ENCODE data around the gene SINHCAF. TPM values are rescaled to one million over a fixed set of nuclear protein-coding genes. Genes with fewer than 3 reads are reported as not detected.

SINHCAF gene
- total and polyA plus RNA-seq, 11 donors: 4.0 to 23.8 (median 12.8) TPM

GRCh38 chr12:31261744-31262143, 64.2 kb downstream of the SINHCAF start:
- no peak overlapping the region for H3K4me3 ChIP-seq
- no peaks in the 10 kb centered on the region for H3K36me3 ChIP-seq
- TF ChIP-seq, protein P1, sequence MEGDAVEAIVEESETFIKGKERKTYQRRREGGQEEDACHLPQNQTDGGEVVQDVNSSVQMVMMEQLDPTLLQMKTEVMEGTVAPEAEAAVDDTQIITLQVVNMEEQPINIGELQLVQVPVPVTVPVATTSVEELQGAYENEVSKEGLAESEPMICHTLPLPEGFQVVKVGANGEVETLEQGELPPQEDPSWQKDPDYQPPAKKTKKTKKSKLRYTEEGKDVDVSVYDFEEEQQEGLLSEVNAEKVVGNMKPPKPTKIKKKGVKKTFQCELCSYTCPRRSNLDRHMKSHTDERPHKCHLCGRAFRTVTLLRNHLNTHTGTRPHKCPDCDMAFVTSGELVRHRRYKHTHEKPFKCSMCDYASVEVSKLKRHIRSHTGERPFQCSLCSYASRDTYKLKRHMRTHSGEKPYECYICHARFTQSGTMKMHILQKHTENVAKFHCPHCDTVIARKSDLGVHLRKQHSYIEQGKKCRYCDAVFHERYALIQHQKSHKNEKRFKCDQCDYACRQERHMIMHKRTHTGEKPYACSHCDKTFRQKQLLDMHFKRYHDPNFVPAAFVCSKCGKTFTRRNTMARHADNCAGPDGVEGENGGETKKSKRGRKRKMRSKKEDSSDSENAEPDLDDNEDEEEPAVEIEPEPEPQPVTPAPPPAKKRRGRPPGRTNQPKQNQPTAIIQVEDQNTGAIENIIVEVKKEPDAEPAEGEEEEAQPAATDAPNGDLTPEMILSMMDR (IDR thresholded peaks at IDR 0.05): no peak
- no peak for TF ChIP-seq POLR2A (IDR thresholded peaks at IDR 0.05)
- H3K4me1 ChIP-seq: no peaks in the 10 kb centered on the region
- intact Hi-C loops (cut with DNase I): loop anchor here in 1 of 10 donors (10.0 kb wide), 1 partner anchor 417 kb away; no protein-coding TSS in a partner anchor
- H3K27me3 ChIP-seq: no peaks in the 10 kb centered on the region
- no peak overlapping the region for H3K27ac ChIP-seq
- DNase-seq (no peak), ATAC-seq (no peak)
- no peaks in the 10 kb centered on the region for H3K9me3 ChIP-seq
- 92 to 97% (median 96%) methylated on average over 2 of the region's 2 CpGs for WGBS, 4 donors

- intact Hi-C loops (cut with DNase I): loop anchor here in 1 of 10 donors (10.0 kb wide), 1 partner anchor 416 kb away; no protein-coding TSS in a partner anchor
- TF ChIP-seq, protein P1 (IDR thresholded peaks at IDR 0.05): no peak
- TF ChIP-seq POLR2A (IDR thresholded peaks at IDR 0.05): no peak
- no peak for DNase-seq
- H3K4me1 ChIP-seq: no peaks in the 10 kb centered on the region
- WGBS, 4 donors: 83 to 90% (median 88%) methylated on average over 2 of the region's 2 CpGs
- no peak for ATAC-seq
- no peak overlapping the region for H3K4me3 ChIP-seq
- H3K27me3 ChIP-seq: no peaks in the 10 kb centered on the region
- H3K9me3 ChIP-seq: no peaks in the 10 kb centered on the region
- no peak overlapping the region for H3K27ac ChIP-seq
- no peaks in the 10 kb centered on the region for H3K36me3 ChIP-seq
Measured at GRCh38 chr12:31260840-31261239, 65.1 kb downstream of the SINHCAF start.

GRCh38 chr12:31259136-31259886, 66.6 kb downstream of the SINHCAF start:
- ATAC-seq: no peak
- DNase-seq: no peak
- 83 to 89% (median 87%) methylated on average over 8 of the region's 8 CpGs for WGBS, 4 donors
- no peaks in the 10 kb centered on the region for H3K4me1 ChIP-seq
- no peaks in the 10 kb centered on the region for H3K36me3 ChIP-seq
- no peak overlapping the region for H3K4me3 ChIP-seq
- intact Hi-C loops (cut with DNase I): no loop called here
- no peaks in the 10 kb centered on the region for H3K9me3 ChIP-seq
- no peaks in the 10 kb centered on the region for H3K27me3 ChIP-seq
- no peak overlapping the region for H3K27ac ChIP-seq
- TF ChIP-seq, protein P1 (IDR thresholded peaks at IDR 0.05): no peak
- TF ChIP-seq POLR2A (IDR thresholded peaks at IDR 0.05): no peak

DNA sequence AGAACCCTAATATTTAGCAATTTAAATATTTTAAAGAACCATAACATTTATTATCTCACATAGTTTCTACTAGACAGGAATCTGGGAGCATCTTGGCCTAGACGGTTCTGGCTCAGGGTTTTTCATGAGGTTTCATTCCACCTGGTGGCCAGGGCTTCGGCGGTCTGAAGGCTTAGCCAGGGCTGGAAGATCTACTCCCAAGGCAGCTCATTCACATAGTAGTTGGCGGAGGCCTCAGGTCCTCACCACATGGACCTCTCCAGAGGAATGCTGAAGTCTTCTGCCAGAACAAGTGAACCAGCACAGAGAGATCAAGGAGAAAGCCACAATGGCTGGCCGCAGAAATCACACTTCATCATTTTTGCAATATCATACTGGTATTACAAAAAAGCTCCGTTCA, 68.2 kb downstream of the SINHCAF start:
- H3K4me1 ChIP-seq: no peaks in the 10 kb centered on the region
- no peaks in the 10 kb centered on the region for H3K36me3 ChIP-seq
- TF ChIP-seq, protein P1 (IDR thresholded peaks at IDR 0.05): no peak
- no peak for TF ChIP-seq POLR2A (IDR thresholded peaks at IDR 0.05)
- no peaks in the 10 kb centered on the region for H3K27me3 ChIP-seq
- H3K9me3 ChIP-seq: no peaks in the 10 kb centered on the region
- ATAC-seq (no peak), DNase-seq (no peak)
- H3K4me3 ChIP-seq: no peak overlapping the region
- H3K27ac ChIP-seq: no peak overlapping the region
- 77 to 85% (median 78%) methylated on average over 6 of the region's 6 CpGs for whole genome bisulfite sequencing, 4 donors
- intact Hi-C loops (cut with DNase I): no loop called here
